ENCODE results near the gene GRM2. TPM values are rescaled to one million over a fixed set of nuclear protein-coding genes. Genes with fewer than 3 reads are reported as not detected.

GRM2 gene
- total RNA-seq, 3 donors from 2014 or later, result 0.14 to 0.61 (median 0.22) TPM

DNA sequence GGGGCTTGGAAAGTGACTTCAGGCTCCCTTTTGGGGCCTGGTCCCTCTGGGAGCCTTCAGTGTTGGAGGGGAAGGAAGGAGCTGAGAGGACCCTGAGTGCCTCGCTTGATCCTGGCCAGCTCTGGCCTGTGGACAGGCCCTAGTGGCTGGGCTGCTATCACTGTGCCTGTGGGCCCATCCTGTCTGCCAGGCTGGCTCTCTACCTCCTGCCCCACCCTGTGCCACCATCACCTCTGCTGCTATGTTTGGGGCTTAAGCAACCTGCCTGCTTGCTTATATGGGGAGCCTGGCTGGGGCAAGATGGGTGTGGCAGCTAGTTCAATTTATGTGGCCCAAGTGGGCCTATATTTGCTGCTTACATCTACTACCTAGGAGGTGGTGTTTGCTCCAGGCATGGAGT is 28.7 kb upstream of the GRM2 start:
- ATAC-seq (no peak), DNase-seq (no peak)
- no peak for TF ChIP-seq CTCF (IDR thresholded peaks at IDR 0.05)
- H3K4me1 ChIP-seq (ENCODE audit: low read depth), result peaks cover 20% of the 10 kb centered on the region
- H3K36me3 ChIP-seq (ENCODE audit: low read depth), result no peaks in the 10 kb centered on the region
- intact Hi-C loops (cut with DNase I, micrococcal nuclease), result no loop called here
- H3K9me3 ChIP-seq, result no peaks in the 10 kb centered on the region
- H3K4me3 ChIP-seq, result no peak overlapping the region

GRCh38 chr3:51678641-51679040 is 28.2 kb upstream of the GRM2 start:
- ATAC-seq (no peak), DNase-seq (peak in 1 of 3 donors; percentile 16)
- no peaks in the 10 kb centered on the region for H3K9me3 ChIP-seq
- H3K4me3 ChIP-seq, result no peak overlapping the region
- intact Hi-C loops (cut with DNase I, micrococcal nuclease), result no loop called here
- no peak for TF ChIP-seq CTCF (IDR thresholded peaks at IDR 0.05)
- no peaks in the 10 kb centered on the region for H3K36me3 ChIP-seq (ENCODE audit: low read depth)
- H3K4me1 ChIP-seq (ENCODE audit: low read depth), result peaks cover 20% of the 10 kb centered on the region

DNA sequence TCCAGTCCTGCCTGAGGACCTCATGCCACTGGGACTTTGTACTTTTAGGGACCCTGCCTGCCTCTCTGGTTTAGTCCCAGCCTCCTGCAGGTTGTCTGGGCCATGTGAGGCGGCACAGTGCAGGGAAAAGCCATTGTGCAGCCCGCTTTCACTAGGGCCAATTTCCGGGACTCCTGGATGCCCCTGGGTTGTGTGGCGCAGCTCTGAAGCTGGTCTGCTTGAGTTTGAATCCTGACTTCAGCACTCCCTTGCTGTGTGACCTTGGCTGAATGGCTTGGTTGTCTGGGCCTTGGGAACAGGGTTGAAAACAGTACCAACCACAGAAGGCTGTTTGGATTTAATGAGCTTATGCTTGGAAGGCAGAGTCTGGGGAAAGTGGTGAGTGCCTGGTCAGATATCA is 27.6 kb upstream of the GRM2 start:
- intact Hi-C loops (cut with DNase I, micrococcal nuclease), result no loop called here
- ATAC-seq (no peak), DNase-seq (peak in 1 of 3 donors; percentile 13)
- no peaks in the 10 kb centered on the region for H3K36me3 ChIP-seq (ENCODE audit: low read depth)
- H3K4me1 ChIP-seq (ENCODE audit: low read depth), result peaks cover 20% of the 10 kb centered on the region
- no peak for TF ChIP-seq CTCF (IDR thresholded peaks at IDR 0.05)
- H3K9me3 ChIP-seq, result no peaks in the 10 kb centered on the region
- no peak overlapping the region for H3K4me3 ChIP-seq

- no peak overlapping the region for H3K4me3 ChIP-seq
- ATAC-seq (no peak), DNase-seq (no peak)
- H3K9me3 ChIP-seq, result no peaks in the 10 kb centered on the region
- no peaks in the 10 kb centered on the region for H3K36me3 ChIP-seq (ENCODE audit: low read depth)
- TF ChIP-seq CTCF (IDR thresholded peaks at IDR 0.05), result no peak
- H3K4me1 ChIP-seq (ENCODE audit: low read depth), result peaks cover 20% of the 10 kb centered on the region
- intact Hi-C loops (cut with DNase I, micrococcal nuclease), result no loop called here
These were observed 27.1 kb upstream of the GRM2 start for GRCh38 chr3:51679777-51680176.

GRCh38 chr3:51680196-51680595 is 26.7 kb upstream of the GRM2 start:
- TF ChIP-seq CTCF (IDR thresholded peaks at IDR 0.05), result no peak
- peak in 1 of 3 donors; percentile 25 for DNase-seq
- Histone ChIP-seq H3K4me3 (no peak overlapping the region), H3K36me3 (ENCODE audit: low read depth) (no peaks in the 10 kb centered on the region), H3K4me1 (ENCODE audit: low read depth) (peaks cover 20% of the 10 kb centered on the region), H3K9me3 (no peaks in the 10 kb centered on the region)
- intact Hi-C loops (cut with DNase I, micrococcal nuclease), result no loop called here
- ATAC-seq, result no peak

- intact Hi-C loops (cut with DNase I, micrococcal nuclease), result no loop called here
- no peak overlapping the region for H3K4me3 ChIP-seq
- H3K4me1 ChIP-seq (ENCODE audit: low read depth), result peaks cover 20% of the 10 kb centered on the region
- H3K9me3 ChIP-seq, result no peaks in the 10 kb centered on the region
- DNase-seq (peak in 2 of 3 donors; percentile 13 to 39), ATAC-seq (peak; percentile 44)
- no peak for TF ChIP-seq CTCF (IDR thresholded peaks at IDR 0.05)
- no peaks in the 10 kb centered on the region for H3K36me3 ChIP-seq (ENCODE audit: low read depth)
These were observed 26.1 kb upstream of the GRM2 start for GRCh38 chr3:51680663-51681230.
